HG03135 (cell line): ENCODE data around the gene CHD2.
A peak's percentile ranks its signal among the peaks of the same experiment; 100 is the strongest.
"Not testable (repeated sequence)": the region's sequence is repeated elsewhere in the genome, so short reads cannot be mapped to it uniquely, and the experiment has no call there.

ENCODE experiments used
- ATAC-seq: cut with Tn5 transposase; IDR thresholded peaks from one replicate; pipeline ENCODE4 v1.9.1; 2021; ENCODE audit warnings: mild to moderate bottlenecking, moderate library complexity; ENCODE audit not compliant: unreplicated experiment

Gene CHD2

DNA sequence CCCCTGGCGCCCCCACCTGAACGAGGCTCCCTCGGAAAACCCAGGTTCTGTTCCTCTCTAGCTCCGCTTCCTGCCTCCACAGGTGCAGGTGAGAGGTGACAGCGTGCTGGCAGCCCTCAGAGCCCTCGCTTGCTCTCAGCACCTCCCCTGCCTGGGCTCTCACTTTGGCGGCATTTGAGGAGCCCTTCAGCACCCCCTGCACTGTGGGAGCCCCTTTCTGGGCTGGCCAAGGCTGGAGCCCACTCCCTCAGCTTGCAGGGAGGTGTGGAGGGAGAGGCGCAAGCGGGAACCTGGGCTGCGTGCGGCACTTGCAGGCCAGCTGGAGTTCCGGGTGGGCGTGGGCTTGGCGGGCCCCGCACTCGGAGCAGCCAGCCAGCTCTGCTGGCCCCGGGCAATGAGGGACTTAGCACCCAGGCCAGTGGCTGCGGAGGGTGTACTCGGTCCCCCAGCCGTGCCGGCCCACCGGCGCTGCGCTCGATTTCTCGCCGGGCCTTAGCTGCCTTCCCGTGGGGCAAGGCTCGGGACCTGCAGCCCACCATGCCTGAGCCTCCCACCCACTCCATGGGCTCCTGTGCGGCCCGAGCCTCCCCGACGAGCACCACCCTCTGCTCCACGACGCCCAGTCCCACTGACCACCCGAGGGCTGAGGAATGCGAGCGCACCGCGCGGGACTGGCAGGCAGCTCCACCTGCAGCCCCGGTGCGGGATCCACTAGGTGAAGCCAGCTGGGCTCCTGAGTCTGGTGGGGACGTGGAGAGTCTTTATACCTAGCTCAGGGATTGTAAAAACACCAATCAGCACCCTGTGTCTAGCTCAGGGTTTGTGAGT is 131.6 kb downstream of the CHD2 start:
- not testable (repeated sequence) for ATAC-seq

DNA sequence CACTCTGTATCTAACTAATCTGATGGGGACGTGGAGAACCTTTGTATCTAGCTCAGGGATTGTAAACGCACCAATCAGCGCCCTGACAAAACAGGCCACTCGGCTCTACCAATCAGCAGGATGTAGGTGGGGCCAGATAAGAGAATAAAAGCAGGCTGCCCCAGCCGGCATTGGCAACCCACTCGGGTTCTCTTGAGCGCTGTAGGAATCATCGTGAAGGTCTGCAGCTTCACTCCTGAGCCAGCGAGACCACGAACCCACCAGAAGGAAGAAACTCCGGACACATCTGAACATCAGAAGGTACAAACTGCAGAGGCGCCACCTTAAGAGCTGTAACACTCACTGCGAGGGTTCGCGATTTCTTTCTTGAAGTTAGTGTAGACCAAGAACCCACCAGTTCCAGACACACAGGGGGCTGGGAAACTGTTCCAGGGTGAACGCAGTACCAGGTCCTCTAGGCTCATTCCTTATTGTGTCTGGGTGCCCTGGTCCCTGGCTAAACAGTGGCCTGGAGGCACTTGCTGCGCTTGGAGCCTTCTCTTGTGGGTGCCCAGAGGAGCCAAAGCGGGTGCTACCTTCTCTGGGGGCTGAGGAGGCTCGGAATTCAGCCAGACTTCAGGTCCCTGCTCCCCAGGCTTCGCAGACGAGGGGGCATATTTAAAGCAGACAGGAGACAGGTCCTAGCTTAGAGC is 132.5 kb downstream of the CHD2 start:
- not testable (repeated sequence) for ATAC-seq

DNA sequence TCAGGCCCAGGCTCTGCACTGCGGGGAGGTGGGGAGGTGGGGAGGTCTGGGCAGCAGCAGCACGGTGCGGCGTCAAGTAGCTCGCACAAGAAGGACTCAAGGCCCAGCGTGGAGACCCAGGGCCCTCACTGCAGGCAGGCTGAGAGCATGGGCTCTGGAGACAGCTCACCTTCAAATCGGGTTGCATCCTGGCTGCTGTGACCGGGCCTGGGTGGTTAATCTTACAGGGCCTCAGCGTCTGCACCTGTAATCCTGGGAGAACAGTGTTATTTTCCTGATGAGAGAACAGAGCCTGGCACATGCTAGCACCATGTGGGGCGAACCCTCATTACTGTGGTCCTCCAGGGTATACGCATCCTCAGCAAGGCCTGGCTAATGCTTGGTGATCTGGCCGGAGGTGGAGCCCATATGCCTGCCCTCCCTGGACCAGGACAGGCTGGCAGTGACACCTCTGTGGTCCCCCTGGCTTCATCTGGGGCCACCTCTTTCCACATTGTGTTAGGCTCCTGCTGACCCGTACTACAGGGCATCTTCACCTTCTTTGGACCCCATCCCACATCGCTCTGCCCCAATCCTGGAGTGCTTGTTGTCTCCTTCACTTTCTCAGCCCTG is 133.4 kb downstream of the CHD2 start:
- no peak for ATAC-seq

DNA sequence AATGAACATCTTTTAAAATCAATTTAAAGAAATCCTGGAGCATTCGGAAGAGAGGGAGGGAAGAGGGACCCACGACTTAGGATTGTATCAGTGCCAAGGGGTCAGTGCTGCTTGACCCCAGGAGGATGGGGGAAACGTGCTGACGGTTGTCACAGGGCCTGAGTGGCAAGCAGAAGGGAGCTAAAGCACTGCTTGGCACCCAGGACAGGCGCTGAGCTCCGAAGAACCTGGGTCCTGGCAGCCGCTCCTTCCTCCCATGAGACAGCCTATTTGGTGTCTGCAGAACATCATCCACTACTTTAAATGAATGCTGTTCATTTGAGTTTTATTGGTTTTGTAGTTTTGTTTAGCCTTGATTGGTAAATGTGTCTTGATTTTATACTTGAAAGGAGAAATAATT is 134.4 kb downstream of the CHD2 start:
- ATAC-seq, result no peak

DNA sequence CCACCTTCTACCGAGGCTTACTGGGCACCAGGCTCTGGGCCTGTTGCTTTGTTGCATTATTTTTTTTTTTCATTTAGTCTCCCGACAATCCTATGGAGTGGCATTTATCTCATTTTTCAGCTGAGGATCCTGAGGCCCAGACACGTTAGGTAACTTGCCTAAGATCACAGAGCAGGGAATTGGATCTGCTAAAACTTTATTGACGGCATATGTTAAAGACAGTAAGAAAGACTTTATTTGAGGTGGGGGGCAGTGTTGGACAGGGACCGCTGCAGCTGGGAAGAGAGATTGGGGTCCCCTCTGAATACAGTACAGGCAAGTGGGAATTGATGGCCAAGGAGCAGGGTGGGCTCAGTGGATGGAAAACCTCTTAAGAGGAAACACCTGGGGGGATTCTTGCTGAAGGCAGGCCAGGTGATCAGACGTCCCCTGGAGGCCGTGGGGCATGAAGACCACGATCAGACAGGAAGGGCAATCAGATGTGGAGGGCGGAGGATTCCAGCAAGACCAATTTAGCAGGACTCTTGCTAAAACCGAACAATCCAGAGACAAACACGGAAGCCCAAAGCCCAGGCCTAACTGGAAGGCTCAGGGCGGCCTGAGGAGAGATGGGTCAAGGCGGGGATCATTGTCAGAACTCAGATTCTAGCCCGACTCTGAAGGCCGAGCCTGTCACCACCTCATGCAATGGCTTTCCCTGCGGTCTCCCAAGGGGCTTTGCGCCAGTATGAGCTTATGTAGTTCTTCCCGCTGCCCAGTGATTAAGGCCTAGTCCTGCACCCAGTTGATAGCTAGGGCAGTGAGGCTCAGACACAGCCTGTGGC is 135.2 kb downstream of the CHD2 start:
- peak; percentile 26 for ATAC-seq

DNA sequence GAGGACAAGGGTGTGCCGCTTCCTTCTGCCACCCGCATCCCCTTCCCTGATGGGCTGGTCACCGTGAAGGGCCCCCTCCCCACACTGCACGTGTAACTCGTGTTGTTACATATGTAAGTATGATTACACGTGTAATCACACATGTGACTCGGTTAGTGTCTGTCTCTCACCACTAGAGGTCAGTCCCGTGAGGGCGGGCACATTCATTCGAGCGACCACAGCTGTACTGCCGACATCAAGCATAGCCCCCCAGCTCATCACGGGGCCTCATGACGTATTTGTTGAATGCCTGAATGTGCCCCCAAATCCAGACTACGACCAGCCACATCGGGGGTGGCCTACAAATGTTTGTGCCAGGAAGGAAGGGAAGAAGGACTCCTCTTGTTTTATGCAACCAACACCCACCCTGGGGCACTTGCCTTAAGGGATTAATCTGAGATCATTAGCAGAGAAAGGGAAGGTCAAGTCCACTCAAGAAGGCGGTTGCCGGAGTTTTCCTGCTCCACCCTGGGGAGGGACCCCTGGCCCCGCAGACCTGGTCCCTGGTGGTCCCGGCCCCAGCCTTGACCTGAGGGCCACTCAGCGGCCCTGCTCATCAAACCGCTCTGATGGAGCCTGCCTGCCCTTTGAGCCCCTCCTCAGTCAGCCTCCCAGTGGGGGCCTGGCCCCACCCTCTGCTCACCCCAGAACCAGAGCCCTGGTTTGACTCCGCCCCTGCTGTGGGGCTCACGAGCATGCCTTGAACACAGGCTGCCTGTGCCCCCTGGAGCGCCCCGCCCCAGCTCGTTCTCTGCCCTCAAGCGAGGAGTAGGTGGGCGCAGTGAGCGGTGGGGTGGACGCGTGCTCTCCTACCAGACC is 136.1 kb downstream of the CHD2 start:
- ATAC-seq, result peak; percentile 77

DNA sequence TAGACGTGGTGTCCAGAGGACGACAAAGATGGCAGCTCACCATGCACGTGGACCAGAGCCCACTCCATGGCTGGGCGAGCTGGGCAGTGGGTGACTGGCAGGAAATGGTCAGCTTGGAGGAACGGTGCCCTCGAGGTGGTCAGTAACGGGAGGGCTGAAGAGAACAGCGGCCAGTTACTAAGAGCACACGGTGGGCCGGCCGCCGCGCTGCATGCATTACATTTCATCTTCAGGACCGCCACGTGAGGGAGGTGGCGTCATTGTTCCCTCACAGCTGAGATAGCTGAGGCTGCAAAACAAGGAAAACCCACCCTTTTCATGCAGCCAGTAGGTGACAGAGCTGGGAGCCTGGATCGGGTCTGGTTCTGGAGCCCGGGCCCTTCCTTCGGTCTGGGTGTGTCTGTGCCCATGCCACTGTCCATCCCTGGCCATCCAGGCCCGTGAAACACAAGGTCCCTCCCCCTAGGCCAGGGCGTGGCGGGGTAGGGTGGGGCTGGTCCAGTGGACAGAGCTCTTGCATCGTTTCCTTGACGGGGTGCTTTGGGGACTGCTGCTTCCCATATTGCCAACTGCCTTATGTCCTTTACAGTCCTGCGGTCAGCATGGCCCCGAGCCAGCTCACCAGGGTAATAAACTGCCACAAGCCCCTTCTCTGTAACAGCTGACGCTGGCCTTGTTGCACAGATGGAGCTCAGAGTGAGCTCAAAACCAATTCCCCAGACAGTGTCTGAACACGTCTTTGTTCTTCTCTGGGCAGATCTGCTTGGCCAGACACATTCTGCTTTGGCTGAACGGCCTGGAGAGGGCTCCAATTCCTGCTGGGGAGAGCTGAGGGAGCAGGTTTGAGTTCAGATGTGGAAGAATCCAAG is 137.1 kb downstream of the CHD2 start:
- no peak for ATAC-seq

DNA sequence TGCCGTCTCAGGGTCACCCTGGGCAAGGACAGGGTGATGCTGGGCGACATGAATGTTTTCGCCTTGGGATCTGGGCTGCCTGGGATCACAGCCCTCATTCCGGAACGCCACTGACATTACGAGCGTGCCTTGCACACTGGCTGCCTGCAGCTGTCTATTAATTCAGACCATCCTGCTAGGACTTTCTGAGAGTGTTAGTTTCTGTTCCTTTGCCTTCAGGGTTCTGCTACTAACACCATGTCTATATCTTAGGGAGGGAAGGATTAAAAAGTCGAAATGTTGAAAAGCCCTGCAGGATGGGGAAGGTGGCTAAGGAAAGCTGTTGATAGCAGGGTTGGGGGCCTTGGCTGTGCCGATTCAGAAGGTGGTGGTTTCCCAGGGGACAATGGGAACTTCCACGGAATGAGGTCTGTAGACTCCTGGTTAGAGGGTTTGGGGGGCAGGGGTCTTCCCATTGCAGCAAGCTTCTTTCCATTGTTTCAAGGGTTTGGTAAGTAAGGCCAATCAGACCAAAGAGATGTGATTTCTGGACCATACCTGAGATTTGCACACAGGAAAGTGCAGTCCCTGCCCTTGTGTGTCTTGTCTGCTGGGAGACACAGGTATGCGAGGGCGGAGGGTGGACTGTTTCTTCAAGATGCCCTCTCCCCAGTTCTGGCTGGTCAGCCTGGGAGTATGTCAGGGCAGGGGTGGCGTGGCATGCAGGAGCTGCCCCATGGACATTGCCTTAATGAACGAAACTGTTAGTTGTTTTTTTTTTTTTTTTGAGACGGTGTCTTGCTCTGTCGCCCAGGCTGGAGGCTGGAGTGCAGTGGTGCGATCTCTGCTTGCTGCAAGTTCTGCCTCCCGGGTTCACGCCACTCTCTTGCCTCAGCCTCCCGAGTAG is 137.9 kb downstream of the CHD2 start:
- no peak for ATAC-seq

DNA sequence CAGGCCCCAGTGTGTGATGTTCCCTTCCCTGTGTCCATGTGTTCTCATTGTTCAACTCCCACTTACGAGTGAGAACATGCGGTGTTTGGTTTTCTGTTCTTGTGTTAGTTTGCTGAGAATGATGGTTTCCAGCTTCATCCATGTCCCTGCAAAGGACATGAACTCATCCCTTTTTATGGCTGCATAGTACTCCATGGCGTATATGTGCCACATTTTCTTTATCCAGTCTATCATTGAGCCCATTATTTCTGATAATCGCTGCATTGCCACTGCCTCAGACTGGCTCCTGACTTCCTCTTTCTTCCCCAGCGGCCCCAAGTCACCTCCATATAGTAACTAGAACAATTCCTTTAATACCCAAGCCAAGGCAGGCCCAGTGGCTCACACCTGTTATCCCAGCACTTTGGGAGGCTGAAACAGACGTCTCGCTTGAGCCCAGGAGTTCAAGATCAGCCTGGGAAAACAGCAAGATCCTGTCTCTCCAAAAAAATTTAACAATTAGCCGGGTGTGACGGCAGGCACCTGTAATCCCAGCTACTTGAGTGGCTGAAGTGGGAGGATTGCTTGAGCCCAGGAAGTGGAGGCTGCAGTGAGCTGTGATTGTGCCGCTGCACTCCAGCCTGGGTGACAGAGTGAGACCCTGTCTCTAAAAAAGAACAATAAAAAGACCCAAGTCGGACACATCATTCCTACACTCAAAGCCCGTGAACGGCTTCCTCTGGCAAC is 139.6 kb downstream of the CHD2 start:
- ATAC-seq, result not testable (repeated sequence)

DNA sequence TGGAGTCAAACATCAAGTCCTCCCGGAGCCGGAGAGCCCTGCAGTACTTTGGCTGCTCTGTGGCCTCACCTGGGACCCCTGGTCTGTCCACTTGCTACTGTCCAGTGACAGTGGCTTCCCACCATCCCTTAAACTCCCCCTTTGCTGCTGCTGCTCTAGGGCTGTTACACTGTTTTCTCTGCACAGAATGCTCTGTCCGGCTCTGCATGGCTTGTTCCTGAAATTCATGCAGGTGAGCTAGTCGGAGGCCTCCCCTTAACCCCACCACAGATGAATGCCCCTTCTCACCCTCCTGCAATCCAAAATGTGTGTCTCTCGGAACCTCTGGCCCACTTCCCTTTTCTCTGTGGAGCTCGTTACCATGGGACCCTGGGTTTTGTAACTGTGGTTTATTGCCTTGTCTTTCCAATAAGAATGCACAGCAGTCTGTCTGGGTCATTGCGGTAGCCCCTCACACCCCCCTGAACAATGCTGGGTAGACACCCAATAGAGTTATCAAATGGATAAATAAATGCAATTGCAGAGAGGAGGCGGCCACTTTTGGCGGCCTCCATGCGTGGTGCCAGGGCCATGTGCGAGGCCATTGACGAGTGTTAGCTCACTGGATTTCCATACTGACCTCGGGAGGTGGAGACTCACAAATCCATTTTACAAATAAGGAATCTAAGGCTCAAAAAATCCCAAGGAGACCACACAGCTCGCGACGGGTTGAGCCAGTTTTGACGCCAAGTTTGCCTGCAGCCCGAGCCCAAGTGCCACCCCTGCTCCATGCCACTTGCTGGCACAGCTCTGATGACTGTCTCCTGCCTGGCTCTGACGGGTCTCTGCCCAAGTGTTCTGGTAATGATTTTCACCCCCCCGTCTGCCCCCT is 140.4 kb downstream of the CHD2 start:
- no peak for ATAC-seq

DNA sequence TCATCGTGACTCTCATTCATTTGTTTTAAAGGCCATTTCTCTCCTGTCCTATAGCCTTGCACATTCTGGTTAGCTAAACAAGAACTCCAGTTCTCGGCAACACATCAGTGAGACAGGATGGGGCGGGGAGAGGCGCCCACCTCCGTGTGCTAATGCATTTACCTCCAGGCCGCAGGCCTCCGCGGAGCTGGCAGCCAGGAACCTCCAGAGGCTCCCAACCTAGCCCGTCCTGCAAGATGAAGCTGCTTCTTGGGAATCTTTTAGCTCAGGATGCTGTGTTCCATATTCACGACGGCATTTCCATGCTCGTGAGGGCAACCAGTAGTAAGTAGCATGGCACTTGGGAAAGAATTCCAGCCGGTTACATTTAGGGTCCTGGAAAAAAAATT is 141.0 kb downstream of the CHD2 start:
- ATAC-seq, result no peak

DNA sequence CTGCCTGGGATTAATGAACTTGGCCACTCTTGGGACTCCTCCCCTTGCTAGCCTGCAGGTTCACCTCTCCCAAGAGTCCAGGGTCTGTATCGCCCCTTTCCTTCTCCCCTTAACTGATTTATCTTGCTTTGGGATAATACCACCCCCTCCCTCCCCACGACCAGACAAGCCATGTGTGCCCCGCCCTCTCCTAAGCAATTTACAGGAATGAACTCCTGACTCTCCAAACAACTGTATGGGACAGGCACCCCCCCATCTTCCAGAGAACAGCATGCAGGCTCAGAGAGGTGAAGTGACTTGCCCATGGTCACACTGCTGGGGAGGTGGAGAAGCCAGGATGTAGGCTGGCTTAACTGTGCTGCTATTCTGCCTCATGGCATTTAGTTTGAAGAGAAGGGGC is 142.1 kb downstream of the CHD2 start:
- no peak for ATAC-seq

DNA sequence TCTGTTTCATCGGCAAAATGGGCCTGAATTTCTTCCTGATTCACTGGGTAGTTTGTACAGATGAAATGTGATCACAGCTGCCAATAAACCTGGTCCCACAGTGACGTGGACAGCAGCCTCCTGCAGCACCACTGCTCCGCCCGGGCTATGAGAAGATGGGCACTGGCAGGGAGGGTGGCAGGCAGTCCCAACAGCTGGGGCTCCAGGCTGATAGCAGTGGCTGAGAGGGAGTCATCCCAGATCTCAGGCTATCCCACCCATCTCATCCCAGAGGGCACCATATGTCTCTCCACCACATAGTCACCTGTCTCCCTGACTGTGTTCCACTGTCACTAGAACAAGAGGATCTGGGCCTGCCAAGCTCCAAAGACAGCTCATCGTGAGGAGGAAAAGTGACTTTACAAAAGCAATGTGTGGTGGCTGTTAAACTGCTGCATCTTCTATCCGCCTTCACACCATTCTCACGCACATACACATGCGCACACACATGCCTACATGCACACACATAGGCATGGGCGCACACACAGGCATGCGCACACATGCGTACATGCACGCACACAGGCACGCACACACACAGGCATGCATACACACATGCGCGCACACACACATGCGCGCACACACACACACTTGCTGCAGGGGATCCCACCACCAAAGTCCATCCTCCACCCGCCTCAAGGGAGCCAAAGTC is 142.7 kb downstream of the CHD2 start:
- ATAC-seq, result no peak

DNA sequence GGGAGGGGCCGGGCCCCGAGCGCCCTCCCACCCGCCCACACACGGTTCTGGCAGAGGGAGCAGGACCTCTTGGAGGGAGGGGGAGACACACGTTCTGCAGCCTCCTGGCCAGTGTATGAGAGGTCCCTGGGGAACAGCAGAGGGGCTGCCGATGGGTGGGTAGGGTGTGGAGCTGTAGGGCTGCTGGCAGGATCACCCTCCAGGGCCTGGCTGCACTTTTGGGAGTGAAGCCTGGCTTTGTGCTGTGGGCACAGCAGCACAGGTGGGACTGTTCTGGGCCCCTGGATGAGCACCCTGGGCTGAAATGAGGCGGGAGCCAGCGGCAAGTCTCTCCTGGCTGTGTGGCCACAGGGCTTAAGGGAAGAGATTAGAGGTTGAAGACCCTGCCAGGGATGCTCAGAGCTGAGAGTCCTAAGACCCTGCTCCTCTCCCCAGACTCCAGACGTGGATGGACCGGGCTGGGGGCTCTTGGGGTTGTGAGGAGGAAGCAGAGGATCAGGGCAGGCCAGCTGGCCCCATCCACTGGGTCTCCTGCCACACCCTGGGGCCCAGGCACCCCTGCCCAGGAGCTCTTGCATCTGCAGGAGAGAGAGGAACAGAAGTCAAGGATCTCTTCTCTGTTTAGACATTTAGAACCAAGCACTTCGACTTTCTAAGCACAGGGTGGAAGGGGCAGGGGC is 143.6 kb downstream of the CHD2 start:
- ATAC-seq, result no peak
